GM21390 (cell line): ENCODE measurements around the gene AMN.

Experiments
- ATAC-seq: cut with Tn5 transposase; IDR thresholded peaks from one replicate; pipeline ENCODE4 v1.9.1; 2021; ENCODE audit not compliant: unreplicated experiment

Gene AMN

GRCh38 chr14:102964152-102964730, 41.8 kb downstream of the AMN start:
- no peak for ATAC-seq

GRCh38 chr14:102965282-102965681, 42.8 kb downstream of the AMN start:
- ATAC-seq, result no peak

GRCh38 chr14:102965971-102966655, 43.6 kb downstream of the AMN start:
- no peak for ATAC-seq

- ATAC-seq, result no peak
Measured at GRCh38 chr14:102966681-102967505, 44.4 kb downstream of the AMN start.

GRCh38 chr14:102967506-102967795, 45.0 kb downstream of the AMN start:
- ATAC-seq, result no peak

- ATAC-seq, result no peak
Measured at GRCh38 chr14:102968306-102968705, 45.8 kb downstream of the AMN start.

GRCh38 chr14:102969060-102969791, 46.8 kb downstream of the AMN start:
- no peak for ATAC-seq

- no peak for ATAC-seq
Measured at GRCh38 chr14:102969901-102970300, 47.4 kb downstream of the AMN start.

- ATAC-seq, result no peak
Measured at GRCh38 chr14:102970496-102970895, 48.0 kb downstream of the AMN start.

- no peak for ATAC-seq
Measured at GRCh38 chr14:102971314-102971713, 48.9 kb downstream of the AMN start.

- no peak for ATAC-seq
Measured at GRCh38 chr14:102971836-102972606, 49.6 kb downstream of the AMN start.

GRCh38 chr14:102973706-102974285, 51.3 kb downstream of the AMN start:
- ATAC-seq, result no peak

GRCh38 chr14:102975662-102976061, 53.2 kb downstream of the AMN start:
- ATAC-seq, result no peak

GRCh38 chr14:102977475-102977874, 55.0 kb downstream of the AMN start:
- no peak for ATAC-seq

- no peak for ATAC-seq
Measured at GRCh38 chr14:102979406-102979805, 56.9 kb downstream of the AMN start.

GRCh38 chr14:102980409-102980810, 57.9 kb downstream of the AMN start:
- ATAC-seq, result no peak
